Omental fat pad (tissue), 4 donors: ENCODE measurements around the gene LY6G6C. TPM values are rescaled to one million over a fixed set of nuclear protein-coding genes. Genes with fewer than 3 reads are reported as not detected.

ENCODE experiments used
- ATAC-seq: fragments of 150-250 bp; one replicate; pipeline ENCODE4 v1.9.1; 2016; ENCODE audit warnings: mild to moderate bottlenecking, moderate library complexity; ENCODE audit not compliant: low FRiP score
- DNase-seq: peaks from one replicate; pipeline ENCODE4 v3.0.0-alpha.2; 2019; ENCODE audit warnings: low spot score
- total RNA-seq, 4 donors: library from RNA; depleted of rRNA; stranded (reverse); fragments of >200 nt; gene quantifications; one replicate each; pipeline ENCODE4 v1.1.0, GENCODE V29; 2016
- TF ChIP-seq, protein P1 (sequence below), 3 donors: fragments of 450-650 bp; IDR thresholded peaks; one replicate each; pipeline ENCODE4 v1.5.1; 2016 to 2017; ENCODE audit warnings: antibody characterized with exemption in 3 of 3, mild to moderate bottlenecking in 3 of 3, moderate library complexity in 2 of 3

LY6G6C gene
- total RNA-seq, 4 donors from 2014 or later, result 0.74 TPM; not detected in 3

DNA sequence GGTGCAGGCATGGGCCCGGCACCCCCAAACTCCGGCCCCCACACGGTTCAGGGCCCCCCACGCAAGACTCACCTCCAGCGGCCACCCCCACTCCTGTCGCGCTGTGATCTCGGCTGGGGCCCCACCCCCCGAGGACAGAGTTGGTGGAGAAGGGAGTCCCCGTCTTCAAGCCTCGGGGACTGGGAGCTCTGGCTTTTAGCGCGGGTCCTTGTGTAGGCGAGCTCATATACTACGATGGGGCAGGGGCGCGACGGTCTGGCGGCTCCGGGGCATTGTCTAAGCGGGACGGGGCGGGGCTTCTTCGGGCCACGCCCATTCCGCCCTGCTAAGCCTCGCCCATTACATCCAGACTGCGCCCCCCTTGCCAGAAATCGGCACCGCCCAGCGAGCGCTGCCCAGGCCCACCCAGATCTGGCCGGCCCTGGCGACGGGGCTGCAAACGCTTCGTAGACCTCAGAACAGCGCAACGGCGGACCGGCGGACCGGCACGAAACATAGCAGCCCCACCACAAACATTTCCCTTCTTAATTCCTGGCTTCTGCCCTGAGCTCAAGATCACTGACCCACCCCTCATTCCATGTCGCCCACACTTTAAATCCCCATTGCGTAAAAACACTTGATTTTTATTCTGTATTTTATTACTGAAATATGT is 8.6 kb upstream of the LY6G6C start:
- ATAC-seq (peak; percentile 79), DNase-seq (peak; percentile 88)
- TF ChIP-seq, protein P1, sequence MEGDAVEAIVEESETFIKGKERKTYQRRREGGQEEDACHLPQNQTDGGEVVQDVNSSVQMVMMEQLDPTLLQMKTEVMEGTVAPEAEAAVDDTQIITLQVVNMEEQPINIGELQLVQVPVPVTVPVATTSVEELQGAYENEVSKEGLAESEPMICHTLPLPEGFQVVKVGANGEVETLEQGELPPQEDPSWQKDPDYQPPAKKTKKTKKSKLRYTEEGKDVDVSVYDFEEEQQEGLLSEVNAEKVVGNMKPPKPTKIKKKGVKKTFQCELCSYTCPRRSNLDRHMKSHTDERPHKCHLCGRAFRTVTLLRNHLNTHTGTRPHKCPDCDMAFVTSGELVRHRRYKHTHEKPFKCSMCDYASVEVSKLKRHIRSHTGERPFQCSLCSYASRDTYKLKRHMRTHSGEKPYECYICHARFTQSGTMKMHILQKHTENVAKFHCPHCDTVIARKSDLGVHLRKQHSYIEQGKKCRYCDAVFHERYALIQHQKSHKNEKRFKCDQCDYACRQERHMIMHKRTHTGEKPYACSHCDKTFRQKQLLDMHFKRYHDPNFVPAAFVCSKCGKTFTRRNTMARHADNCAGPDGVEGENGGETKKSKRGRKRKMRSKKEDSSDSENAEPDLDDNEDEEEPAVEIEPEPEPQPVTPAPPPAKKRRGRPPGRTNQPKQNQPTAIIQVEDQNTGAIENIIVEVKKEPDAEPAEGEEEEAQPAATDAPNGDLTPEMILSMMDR (IDR thresholded peaks at IDR 0.05), result no peak

DNA sequence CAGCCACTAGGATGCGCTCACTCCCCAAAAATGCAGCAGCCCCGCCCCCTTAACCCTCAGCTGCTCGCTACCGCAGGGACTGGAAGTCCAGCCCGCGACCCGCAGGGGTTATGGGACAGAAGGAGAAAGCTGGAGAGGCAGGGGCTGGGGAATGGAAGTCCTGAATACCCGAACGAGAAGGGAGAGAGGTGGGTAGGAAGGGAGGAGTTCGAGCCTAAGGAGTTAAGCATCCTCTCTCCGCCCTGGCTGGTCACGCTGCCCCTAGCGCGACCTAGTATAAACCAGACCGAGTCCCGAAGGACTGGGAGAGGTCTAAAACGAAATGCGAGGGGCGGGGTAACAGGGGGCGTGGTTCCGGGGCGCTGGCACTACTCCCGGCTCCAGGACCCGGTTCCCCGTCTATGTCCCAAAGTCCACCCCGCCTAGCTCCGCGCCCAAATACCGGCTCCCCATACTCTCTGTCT is 8.0 kb upstream of the LY6G6C start:
- DNase-seq (peak; percentile 88), ATAC-seq (peak; percentile 87)
- TF ChIP-seq, protein P1 (IDR thresholded peaks at IDR 0.05), result peak in 1 of 3 donors; percentile 11

DNA sequence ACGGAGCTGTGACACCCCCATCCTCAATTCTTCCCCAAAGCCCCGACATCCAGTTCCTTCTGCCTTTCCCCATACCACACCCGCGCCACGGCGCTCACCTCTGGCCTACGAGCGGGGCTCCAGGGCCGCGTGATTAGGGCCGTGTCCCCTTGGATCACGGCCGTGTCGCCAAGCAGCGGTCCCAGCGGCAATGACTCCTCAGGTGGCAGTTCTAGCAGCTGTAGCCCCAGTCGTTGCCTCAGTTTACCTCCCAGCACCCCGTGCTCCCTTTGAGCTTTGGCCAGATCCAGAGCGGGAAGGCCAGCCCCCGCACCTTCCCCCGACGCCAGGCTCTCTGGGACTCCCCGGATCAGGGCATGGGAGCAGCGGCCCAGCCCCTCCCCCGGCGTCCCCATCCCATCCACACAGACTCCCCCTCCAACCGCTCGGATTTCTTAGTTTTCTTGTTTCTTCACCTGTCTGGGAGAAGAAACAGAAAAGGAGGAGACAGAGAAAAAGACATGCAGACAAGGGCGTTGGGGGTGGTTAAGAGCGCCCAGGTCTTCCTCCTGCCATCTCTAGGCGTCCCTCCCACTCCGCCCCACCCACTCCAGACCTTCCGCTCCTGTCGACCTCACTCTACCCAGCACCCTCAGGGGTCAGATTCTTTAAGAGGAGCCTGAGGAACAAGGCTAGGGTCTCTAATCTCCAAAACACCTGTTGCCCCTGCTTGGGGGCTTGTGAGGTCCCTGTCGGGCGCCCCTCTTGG is 7.4 kb upstream of the LY6G6C start, which contains the start of gene DDAH2:
DDAH2 (minus strand) TSS at position 533 of the 748 bp plus-strand sequence; CDS start at position 395, 138 bp downstream.
- peak; percentile 8 for ATAC-seq
- DNase-seq, result no peak
- TF ChIP-seq, protein P1 (IDR thresholded peaks at IDR 0.05), result no peak

DNA sequence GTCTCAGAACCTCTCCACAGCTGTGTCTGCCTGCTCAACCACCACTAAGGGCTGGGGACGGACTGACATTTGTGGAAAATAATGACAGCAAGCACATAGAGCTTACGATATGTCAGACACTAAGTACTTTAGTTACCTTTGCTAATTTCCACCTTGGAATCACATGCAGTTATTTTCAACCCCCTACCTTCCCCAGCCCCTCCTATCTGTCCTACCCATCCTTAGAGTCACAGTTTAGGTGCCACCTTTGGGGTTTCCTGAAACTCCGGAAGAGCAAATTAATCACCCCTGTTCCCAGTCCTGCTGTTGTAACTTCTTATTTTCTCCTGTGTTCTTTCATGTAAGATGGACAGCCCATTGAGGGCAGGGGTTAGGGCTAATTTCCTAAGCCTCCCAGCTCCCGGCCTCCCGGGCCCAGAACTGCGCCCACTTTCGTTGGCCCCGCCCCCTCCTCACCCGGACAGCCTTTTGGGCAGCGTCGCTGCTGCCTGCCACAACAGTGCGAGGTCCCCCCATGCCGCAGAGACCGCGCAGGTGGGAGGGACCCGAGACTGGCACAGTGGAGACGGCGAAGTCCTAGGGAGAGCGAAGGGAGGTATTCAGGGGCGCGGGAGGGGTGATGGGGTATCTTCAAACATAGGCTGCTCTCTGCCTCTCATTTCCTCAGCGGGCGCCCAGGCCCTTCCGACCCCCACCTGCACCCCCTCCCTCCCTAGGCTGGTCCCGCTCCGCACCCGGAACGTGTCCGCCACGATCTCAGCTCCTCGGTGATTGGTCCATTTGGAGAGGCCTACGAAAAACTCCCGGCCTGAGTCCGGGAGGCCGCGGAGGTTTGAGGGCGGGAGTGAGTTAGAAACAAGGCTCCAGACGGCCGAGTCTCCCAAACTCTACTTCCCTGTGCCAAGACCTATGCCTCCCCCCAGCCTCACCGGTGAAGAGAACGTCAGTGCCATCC is 6.4 kb upstream of the LY6G6C start:
- TF ChIP-seq, protein P1 (IDR thresholded peaks at IDR 0.05), result no peak
- no peak for DNase-seq
- no peak for ATAC-seq

DNA sequence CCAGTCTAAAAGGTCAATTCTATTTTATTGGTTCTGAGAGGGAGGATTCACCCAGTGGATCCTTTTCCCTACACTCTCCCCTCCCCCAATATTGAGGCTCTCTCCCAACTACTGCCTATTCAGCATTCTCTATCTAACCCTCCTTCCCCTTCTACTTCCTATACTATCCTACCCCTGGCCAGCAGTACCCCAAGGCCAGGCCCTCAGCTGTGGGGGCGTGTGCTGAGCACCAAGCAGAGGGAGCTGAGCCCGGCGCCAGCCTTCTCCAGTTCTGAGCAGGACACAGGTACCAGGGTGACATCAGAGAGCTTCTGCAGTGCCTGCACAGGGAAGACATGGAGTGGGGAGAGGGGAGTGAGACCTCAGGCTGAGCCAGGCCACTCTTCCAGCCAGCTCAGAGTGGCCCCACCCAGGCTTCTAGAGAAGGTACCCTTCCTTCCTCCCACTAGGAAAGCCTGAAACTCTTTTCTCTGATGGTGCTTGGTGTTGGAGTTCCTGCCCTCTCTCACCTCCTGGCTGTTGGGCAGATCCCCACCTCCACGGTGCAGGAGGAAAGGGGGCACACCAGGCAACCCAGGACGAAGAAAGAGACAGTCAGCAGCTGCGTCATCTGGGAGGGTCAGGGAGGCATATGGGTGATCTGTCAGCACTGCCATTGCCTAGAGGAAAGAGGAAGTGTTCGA is 5.6 kb upstream of the LY6G6C start:
- ATAC-seq, result no peak
- DNase-seq, result no peak

More for the DNA sequence above, 5.6 kb upstream of the LY6G6C start:
- TF ChIP-seq, protein P1 (IDR thresholded peaks at IDR 0.05), result no peak
